HK-2 (cell line): ENCODE data around the gene BMP5.
"Not testable (repeated sequence)": the region's sequence is repeated elsewhere in the genome, so short reads cannot be mapped to it uniquely, and the experiment has no call there.

Experiments used
- DNase-seq: peaks from one replicate; pipeline ENCODE4 v3.0.0-alpha.2; 2018; ENCODE audit not compliant: unreplicated experiment

The BMP5 gene

GRCh38 chr6:55875400-55875799, at the start of gene BMP5:
Gene BMP5 (minus strand): TSS chr6:55875590. CDS start chr6:55874865, 725 bp downstream.
- DNase-seq: no peak

- no peak for DNase-seq
Measured at GRCh38 chr6:55922406-55922805, 47.0 kb upstream of the BMP5 start.

DNA sequence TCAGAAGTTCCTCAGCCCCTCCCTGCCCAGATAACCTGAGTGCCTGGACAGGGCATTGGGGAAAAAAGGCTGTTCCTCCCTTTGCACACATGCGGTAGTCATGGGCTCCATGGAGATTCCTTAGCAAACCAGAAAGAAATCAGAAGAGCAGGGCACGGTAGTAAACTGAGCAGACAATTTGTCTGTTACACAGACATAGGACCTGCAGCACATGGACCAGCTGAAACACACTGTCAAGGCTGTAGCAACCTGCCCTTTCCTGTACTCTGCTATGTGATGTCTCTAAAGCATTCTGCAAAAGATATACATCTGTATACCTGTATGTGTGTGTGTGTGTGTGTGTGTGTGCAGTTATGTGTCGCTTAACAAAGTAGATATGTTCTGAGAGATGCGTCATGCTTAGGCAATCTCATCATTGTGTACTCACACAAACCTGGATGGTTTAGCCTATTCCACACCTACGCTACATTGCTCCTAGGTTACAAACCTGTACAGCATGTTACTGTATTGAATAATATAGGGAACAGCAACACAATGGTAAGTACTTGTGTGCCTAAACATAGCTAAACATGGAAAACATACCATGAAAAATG, 44.4 kb upstream of the BMP5 start:
- DNase-seq: no peak

GRCh38 chr6:55918639-55919038, 43.2 kb upstream of the BMP5 start:
- DNase-seq: no peak

GRCh38 chr6:55917751-55918415, 42.5 kb upstream of the BMP5 start:
- DNase-seq: no peak

- DNase-seq: no peak
Measured at GRCh38 chr6:55916188-55916587, 40.8 kb upstream of the BMP5 start.

DNA sequence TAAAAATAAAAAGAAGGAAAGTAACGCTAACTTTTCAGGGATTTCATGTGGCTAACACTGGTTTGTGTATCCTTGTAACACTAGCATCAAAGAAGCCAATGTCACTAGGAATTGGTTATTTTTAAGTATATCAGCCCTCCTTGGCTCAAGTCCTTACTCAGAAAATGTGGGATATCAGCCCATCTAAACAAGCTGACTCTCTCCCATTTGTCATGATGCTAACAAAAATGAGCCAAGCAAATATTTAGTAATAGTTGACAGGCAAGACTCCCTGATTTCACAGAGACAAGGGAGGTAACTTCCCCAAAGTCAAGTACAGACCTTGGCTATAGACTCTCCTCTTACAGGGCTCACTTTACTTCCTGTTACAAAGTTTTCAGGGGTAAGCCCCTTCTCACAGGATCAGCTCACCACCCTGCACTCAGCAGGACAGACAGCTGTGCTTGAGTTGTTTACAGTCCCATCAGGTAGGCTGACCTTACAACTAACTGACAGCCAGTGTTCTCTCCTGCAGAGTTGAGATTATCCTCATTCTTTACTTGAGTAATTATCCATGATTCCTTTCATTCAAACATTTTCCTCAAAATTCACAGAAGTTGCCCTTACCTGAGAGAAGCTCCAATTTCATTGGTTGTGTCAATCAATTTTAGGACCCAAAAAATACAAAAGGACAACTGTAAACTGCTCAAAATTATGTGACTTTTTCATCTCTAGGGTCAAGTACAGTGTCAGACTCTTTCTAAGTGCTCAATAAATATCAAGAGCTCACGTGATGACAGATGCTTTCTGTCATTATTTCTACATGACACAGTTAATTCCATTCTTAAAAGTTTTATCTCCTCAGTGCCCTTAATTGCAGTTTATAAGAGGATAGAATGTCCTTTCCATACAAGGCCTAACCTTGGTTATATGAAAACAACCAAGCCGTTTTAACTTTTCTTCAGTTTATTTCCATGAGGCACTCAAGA, 38.1 kb upstream of the BMP5 start:
- DNase-seq: no peak

GRCh38 chr6:55910466-55910865, 35.1 kb upstream of the BMP5 start:
- DNase-seq: not testable (repeated sequence)

DNA sequence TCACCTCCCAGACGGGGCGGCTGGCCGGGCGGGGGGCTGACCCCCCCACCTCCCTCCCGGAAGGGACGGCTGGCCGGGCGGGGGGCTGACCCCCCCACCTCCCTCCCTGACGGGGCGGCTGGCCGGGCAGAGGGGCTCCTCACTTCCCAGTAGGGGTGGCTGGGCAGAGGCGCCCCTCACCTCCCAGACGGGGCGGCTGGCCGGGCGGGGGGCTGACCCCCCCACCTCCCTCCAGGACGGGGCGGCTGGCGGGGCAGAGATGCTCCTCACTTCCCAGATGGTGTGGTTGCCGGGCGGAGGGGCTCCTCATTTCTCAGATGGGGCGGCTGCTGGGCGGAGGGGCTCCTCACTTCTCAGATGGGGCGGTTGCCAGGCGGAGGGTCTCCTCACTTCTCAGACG, 34.5 kb upstream of the BMP5 start:
- not testable (repeated sequence) for DNase-seq

- no peak for DNase-seq
Measured at GRCh38 chr6:55902796-55903195, 27.4 kb upstream of the BMP5 start.

- DNase-seq: no peak
Measured at GRCh38 chr6:55901765-55902270, 26.4 kb upstream of the BMP5 start.

GRCh38 chr6:55898342-55898741, 23.0 kb upstream of the BMP5 start:
- no peak for DNase-seq

DNA sequence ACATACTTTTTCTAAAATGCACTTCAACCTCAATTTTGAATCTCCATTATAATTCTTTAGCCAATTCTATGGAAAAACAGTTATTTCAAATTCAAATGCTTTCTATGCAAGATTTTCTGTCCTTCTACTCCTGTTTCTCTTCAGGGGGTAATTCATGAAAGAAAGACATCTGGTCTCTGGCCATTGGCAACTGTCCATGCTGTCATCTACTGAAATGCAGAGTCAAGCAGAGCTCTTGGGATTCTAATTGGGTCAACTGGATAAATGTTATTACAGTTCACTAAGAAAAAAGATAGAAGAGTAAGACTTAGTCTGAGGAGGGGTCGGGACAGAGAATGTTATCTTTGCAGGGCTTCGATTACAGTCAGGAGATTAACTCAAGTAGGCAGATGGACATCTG, 22.0 kb upstream of the BMP5 start:
- no peak for DNase-seq

- DNase-seq: no peak
Measured at GRCh38 chr6:55895972-55896730, 20.8 kb upstream of the BMP5 start.

- no peak for DNase-seq
Measured at GRCh38 chr6:55892749-55893357, 17.5 kb upstream of the BMP5 start.

DNA sequence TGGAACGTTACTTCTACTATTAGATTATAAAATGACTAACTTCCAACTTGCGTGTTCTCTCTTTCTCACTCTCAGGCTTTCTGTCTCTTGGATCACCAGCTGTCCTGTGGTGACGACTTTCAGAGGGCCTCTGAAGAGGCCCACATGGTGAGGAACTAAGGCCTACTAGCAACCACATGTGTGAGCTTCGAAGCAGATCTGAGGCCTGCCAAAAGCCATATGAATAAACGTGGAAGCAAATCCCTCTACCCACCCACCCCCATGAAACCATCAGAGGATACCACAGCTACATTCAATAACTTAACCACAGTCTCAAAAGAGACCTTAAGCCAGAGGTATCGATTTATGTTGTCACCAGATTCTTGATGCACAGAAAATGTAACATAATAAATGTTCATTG, 13.5 kb upstream of the BMP5 start:
- DNase-seq: no peak

DNA sequence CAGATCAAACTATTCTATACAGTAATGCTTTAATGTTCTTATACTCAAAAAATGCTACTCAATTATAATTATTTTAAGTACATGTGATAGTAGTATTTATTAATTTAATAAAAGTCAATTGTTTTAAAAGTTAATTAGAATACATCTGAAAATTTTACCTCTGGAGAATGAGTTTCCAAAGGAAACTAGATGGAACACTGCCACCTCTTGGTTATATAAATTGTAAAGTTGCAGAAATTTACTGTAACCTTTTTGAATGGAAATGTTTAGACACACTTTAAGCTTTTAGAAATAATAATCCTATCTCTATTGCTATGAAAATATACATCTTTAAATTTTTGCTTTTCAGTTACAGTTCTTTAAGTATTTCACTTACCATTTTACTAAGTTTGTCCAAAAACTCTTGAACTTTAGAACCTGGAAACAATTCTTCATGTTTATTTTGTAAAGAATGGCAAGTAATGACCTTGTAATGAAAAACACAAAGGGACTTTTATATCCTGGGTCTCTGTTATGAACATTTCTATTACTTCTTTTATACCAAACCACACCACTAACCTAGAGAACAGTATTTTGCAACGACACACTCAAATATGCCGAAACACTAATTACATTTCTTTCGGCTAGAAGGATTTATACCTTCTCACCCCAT, 10.9 kb upstream of the BMP5 start:
- DNase-seq: no peak

DNA sequence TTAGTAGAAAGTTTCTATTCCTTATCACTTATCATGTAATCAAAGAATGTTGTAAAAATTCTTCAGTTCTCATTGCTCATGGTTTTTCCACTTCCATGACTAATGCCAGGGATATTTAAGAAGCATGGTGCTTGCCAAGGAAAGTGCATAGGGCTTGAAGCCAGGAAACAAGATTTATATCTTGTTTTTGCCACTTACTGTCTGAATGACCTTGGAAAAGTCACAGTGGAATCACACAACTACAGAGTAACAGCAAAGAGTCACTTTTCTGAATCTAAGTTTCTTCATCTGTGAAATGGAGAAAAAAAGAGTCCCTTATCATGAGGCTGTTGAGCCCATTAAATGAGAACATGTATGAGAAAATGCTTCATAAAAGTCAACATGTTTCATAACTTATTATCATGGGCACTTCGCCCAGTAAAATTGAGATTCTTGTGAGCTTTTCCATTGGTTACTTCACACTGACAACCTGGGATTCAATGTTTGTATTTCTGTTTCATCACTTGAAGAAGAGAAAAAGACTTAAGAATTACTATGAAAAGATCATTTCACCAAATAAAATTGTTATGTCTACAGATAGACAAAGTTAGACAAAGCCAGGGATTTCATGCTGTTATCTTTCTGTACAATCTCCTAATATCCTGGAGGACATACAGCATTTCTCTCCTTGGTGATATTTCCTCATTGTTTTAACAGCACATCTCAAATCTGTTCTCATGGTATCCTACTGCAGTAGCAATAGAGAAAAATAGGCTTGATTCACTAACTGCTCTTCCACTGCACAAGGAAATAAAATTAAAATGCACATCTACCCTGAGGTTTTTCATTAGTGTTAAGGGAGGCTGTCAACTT, 7.6 kb upstream of the BMP5 start:
- no peak for DNase-seq

- DNase-seq: no peak
Measured at GRCh38 chr6:55877283-55877682, 1.9 kb upstream of the BMP5 start.

DNA sequence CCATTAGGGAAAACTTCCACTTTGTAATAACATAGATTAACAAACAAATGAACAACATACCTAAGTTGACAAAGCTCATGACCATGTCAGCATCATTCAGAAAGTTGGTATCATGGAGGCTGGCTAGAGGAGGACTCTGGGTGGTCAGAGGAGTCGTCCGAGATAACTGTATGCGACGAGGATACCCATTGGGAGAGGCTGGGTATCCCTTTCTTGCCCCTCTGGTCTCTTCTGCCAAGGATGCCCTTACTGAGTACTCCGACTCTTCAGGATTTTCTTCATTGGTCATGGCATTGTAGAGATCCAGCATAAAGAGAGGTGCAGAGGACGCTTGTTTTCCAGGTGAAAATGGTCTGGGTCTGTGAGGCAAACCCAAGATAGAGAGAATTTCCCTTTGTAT, 1.1 kb downstream of the BMP5 start:
- no peak for DNase-seq
